DMS53 (cell line): Measurements from ENCODE around the gene FERMT3.

ENCODE experiments used
- DNase-seq: peaks from one replicate; lab custom pipeline; 2025; lab: John Stamatoyannopoulos, UW

FERMT3 gene

GRCh38 chr11:64264371-64264852 is 57.9 kb downstream of the FERMT3 start:
- no peak for DNase-seq

GRCh38 chr11:64265176-64266160 is 58.9 kb downstream of the FERMT3 start:
- DNase-seq, result no peak

GRCh38 chr11:64266339-64266738 is 59.8 kb downstream of the FERMT3 start:
- DNase-seq, result no peak

- no peak for DNase-seq
These were observed 60.9 kb downstream of the FERMT3 start for GRCh38 chr11:64267207-64267945.

GRCh38 chr11:64268025-64268892 is 61.7 kb downstream of the FERMT3 start:
- peak; percentile 65 for DNase-seq

- peak; percentile 86 for DNase-seq
These were observed 62.5 kb downstream of the FERMT3 start for GRCh38 chr11:64268893-64269539.

- peak; percentile 100 for DNase-seq
These were observed 63.2 kb downstream of the FERMT3 start for GRCh38 chr11:64269540-64270220.
